ENCODE results near the gene VCL. TPM values are rescaled to one million over a fixed set of nuclear protein-coding genes. Genes with fewer than 3 reads are reported as not detected.
A peak's percentile ranks its signal among the peaks of the same experiment; 100 is the strongest.
"Not testable (repeated sequence)": the region's sequence is repeated elsewhere in the genome, so short reads cannot be mapped to it uniquely, and the experiment has no call there.

The VCL gene
- total RNA-seq, 2 experiments from 2014 or later = 27.8 to 29.2 TPM

- CTCF ChIA-PET = interaction anchor here (1.0 to 1.3 kb wide), 3 partner anchors 32 to 164 kb away, joined by 3 to 4 read pairs (median 4); no protein-coding TSS in a partner anchor
- no peak overlapping the region for H3K27ac Mint-ChIP-seq
Measured at GRCh38 chr10:74049955-74050354, 52.0 kb downstream of the VCL start.

GRCh38 chr10:74050653-74051052 is 52.7 kb downstream of the VCL start:
- Mint-ChIP-seq H3K36me3 (no peaks in the 10 kb centered on the region), H3K27ac (no peak overlapping the region), H3K4me3 (no peak overlapping the region), H3K27me3 (no peaks in the 10 kb centered on the region), H3K4me1 (ENCODE audit: low read depth) (peaks cover 9% of the 10 kb centered on the region), H3K9me3 (no peaks in the 10 kb centered on the region)
- ChIA-PET CTCF (interaction anchor here (1.3 to 2.3 kb wide), 3 partner anchors 30 to 94 kb away, joined by 4 to 10 read pairs (median 7); no protein-coding TSS in a partner anchor), POLR2A (interaction anchor here (1.2 kb wide), 1 partner anchor 11 kb away, joined by 3 read pairs; no protein-coding TSS in a partner anchor)
- no peak for DNase-seq
- intact Hi-C loops (cut with micrococcal nuclease) = no loop called here

More at GRCh38 chr10:74049955-74050354, 52.0 kb downstream of the VCL start:
- POLR2A ChIA-PET = no interaction called here
- H3K27me3 Mint-ChIP-seq = no peaks in the 10 kb centered on the region
- H3K36me3 Mint-ChIP-seq = no peaks in the 10 kb centered on the region
- no peak for DNase-seq
- intact Hi-C loops (cut with micrococcal nuclease) = no loop called here
- peaks cover 8% of the 10 kb centered on the region for H3K4me1 Mint-ChIP-seq (ENCODE audit: low read depth)
- no peaks in the 10 kb centered on the region for H3K9me3 Mint-ChIP-seq
- H3K4me3 Mint-ChIP-seq = no peak overlapping the region

- Mint-ChIP-seq H3K9me3 (no peaks in the 10 kb centered on the region), H3K4me1 (ENCODE audit: low read depth) (peaks cover 20% of the 10 kb centered on the region), H3K4me3 (no peak overlapping the region), H3K36me3 (no peaks in the 10 kb centered on the region), H3K27ac (no peak overlapping the region), H3K27me3 (no peaks in the 10 kb centered on the region)
- ChIA-PET POLR2A (interaction anchor here (0.6 to 1.2 kb wide), 2 partner anchors 12 to 175 kb away, joined by 3 read pairs; no protein-coding TSS in a partner anchor), CTCF (interaction anchor here (0.6 to 2.3 kb wide), 5 partner anchors 24 to 106 kb away, joined by 3 to 10 read pairs (median 3); no protein-coding TSS in a partner anchor)
- DNase-seq = no peak
- intact Hi-C loops (cut with micrococcal nuclease) = no loop called here
Measured at GRCh38 chr10:74051736-74052342, 53.9 kb downstream of the VCL start.

GRCh38 chr10:74052994-74053393 is 55.1 kb downstream of the VCL start:
- no peak for DNase-seq
- Mint-ChIP-seq H3K9me3 (no peaks in the 10 kb centered on the region), H3K36me3 (no peaks in the 10 kb centered on the region), H3K4me1 (ENCODE audit: low read depth) (peaks cover 24% of the 10 kb centered on the region), H3K27ac (no peak overlapping the region), H3K4me3 (no peak overlapping the region), H3K27me3 (no peaks in the 10 kb centered on the region)
- ChIA-PET POLR2A (interaction anchor here (1.0 kb wide), 1 partner anchor 49 kb away, joined by 3 read pairs; no protein-coding TSS in a partner anchor), CTCF (interaction anchor here (1.3 to 2.3 kb wide), 4 partner anchors 22 to 112 kb away, joined by 3 to 10 read pairs (median 5); no protein-coding TSS in a partner anchor)
- intact Hi-C loops (cut with micrococcal nuclease) = no loop called here

- POLR2A ChIA-PET = interaction anchor here (1.0 to 1.8 kb wide), 3 partner anchors 19 to 24 kb away, joined by 3 to 5 read pairs (median 3); no protein-coding TSS in a partner anchor
- Mint-ChIP-seq H3K36me3 (no peaks in the 10 kb centered on the region), H3K4me3 (no peak overlapping the region), H3K27me3 (no peaks in the 10 kb centered on the region), H3K27ac (peak overlapping the region; percentile 72), H3K4me1 (ENCODE audit: low read depth) (peaks cover 29% of the 10 kb centered on the region), H3K9me3 (no peaks in the 10 kb centered on the region)
- CTCF ChIA-PET = interaction anchor here (1.9 to 2.6 kb wide), 3 partner anchors 25 to 177 kb away, joined by 4 to 20 read pairs (median 6); no protein-coding TSS in a partner anchor
- DNase-seq = no peak
- intact Hi-C loops (cut with micrococcal nuclease) = loop anchor here (1.0 to 5.0 kb wide), 5 partner anchors 23 to 122 kb away; no protein-coding TSS in a partner anchor
Measured at GRCh38 chr10:74055383-74056049, 57.6 kb downstream of the VCL start.

GRCh38 chr10:74056050-74056818 is 58.3 kb downstream of the VCL start:
- peak; percentile 20 for DNase-seq
- Mint-ChIP-seq H3K4me1 (ENCODE audit: low read depth) (peaks cover 32% of the 10 kb centered on the region), H3K27me3 (no peaks in the 10 kb centered on the region), H3K4me3 (no peak overlapping the region), H3K36me3 (no peaks in the 10 kb centered on the region), H3K27ac (peak overlapping the region; percentile 72), H3K9me3 (no peaks in the 10 kb centered on the region)
- intact Hi-C loops (cut with micrococcal nuclease) = loop anchor here (1.0 to 5.0 kb wide), 5 partner anchors 22 to 121 kb away; no protein-coding TSS in a partner anchor
- CTCF ChIA-PET = interaction anchor here (0.6 to 2.6 kb wide), 4 partner anchors 24 to 177 kb away, joined by 3 to 20 read pairs (median 5); no protein-coding TSS in a partner anchor
- POLR2A ChIA-PET = interaction anchor here (0.6 to 1.8 kb wide), 3 partner anchors 19 to 23 kb away, joined by 3 to 5 read pairs (median 3); no protein-coding TSS in a partner anchor

GRCh38 chr10:74058071-74058470 is 60.2 kb downstream of the VCL start:
- Mint-ChIP-seq H3K27me3 (no peaks in the 10 kb centered on the region), H3K4me1 (ENCODE audit: low read depth) (peaks cover 32% of the 10 kb centered on the region), H3K27ac (no peak overlapping the region), H3K36me3 (peaks cover 2% of the 10 kb centered on the region), H3K9me3 (peaks cover 2% of the 10 kb centered on the region), H3K4me3 (no peak overlapping the region)
- ChIA-PET CTCF (interaction anchor here (0.7 to 1.2 kb wide), 5 partner anchors 101 to 178 kb away, joined by 3 to 6 read pairs (median 4); no protein-coding TSS in a partner anchor), POLR2A (no interaction called here)
- intact Hi-C loops (cut with micrococcal nuclease) = loop anchor here (5.0 kb wide), 1 partner anchor 119 kb away; no protein-coding TSS in a partner anchor
- DNase-seq = no peak

- no peaks in the 10 kb centered on the region for H3K27me3 Mint-ChIP-seq
- H3K36me3 Mint-ChIP-seq = peaks cover 7% of the 10 kb centered on the region
- peaks cover 6% of the 10 kb centered on the region for H3K9me3 Mint-ChIP-seq
- intact Hi-C loops (cut with micrococcal nuclease) = loop anchor here (5.0 kb wide), 1 partner anchor 119 kb away; no protein-coding TSS in a partner anchor
- ChIA-PET POLR2A (no interaction called here), CTCF (interaction anchor here (0.6 to 1.2 kb wide), 6 partner anchors 69 to 179 kb away, joined by 3 to 6 read pairs (median 4); no protein-coding TSS in a partner anchor)
- peak; percentile 38 for DNase-seq
- peaks cover 33% of the 10 kb centered on the region for H3K4me1 Mint-ChIP-seq (ENCODE audit: low read depth)
- H3K4me3 Mint-ChIP-seq = no peak overlapping the region
- H3K27ac Mint-ChIP-seq = peak overlapping the region; percentile 16
Measured at GRCh38 chr10:74058658-74059057, 60.7 kb downstream of the VCL start.

GRCh38 chr10:74061104-74061503 is 63.2 kb downstream of the VCL start:
- ChIA-PET CTCF (no interaction called here), POLR2A (no interaction called here)
- peaks cover 31% of the 10 kb centered on the region for H3K4me1 Mint-ChIP-seq (ENCODE audit: low read depth)

GRCh38 chr10:74061978-74062377 is 64.1 kb downstream of the VCL start:
- POLR2A ChIA-PET; H3K9me3 Mint-ChIP-seq; H3K27me3 Mint-ChIP-seq; H3K4me3 Mint-ChIP-seq; intact Hi-C loops (cut with micrococcal nuclease); DNase-seq; H3K27ac Mint-ChIP-seq: not testable (repeated sequence)
- peaks cover 13% of the 10 kb centered on the region for H3K36me3 Mint-ChIP-seq
- peaks cover 25% of the 10 kb centered on the region for H3K4me1 Mint-ChIP-seq (ENCODE audit: low read depth)
- CTCF ChIA-PET = interaction anchor here (0.8 kb wide), 1 partner anchor 22 kb away, joined by 3 read pairs; no protein-coding TSS in a partner anchor

More at GRCh38 chr10:74061104-74061503, 63.2 kb downstream of the VCL start:
- DNase-seq = no peak
- Mint-ChIP-seq H3K27me3 (no peaks in the 10 kb centered on the region), H3K9me3 (peaks cover 6% of the 10 kb centered on the region), H3K4me3 (no peak overlapping the region), H3K36me3 (peaks cover 13% of the 10 kb centered on the region), H3K27ac (no peak overlapping the region)
- intact Hi-C loops (cut with micrococcal nuclease) = no loop called here

GRCh38 chr10:74063256-74063655 is 65.3 kb downstream of the VCL start:
- H3K27ac Mint-ChIP-seq = no peak overlapping the region
- H3K4me1 Mint-ChIP-seq (ENCODE audit: low read depth) = peaks cover 19% of the 10 kb centered on the region
- ChIA-PET POLR2A (no interaction called here), CTCF (no interaction called here)
- H3K4me3 Mint-ChIP-seq = no peak overlapping the region
- DNase-seq = no peak
- H3K27me3 Mint-ChIP-seq = no peaks in the 10 kb centered on the region
- intact Hi-C loops (cut with micrococcal nuclease) = no loop called here
- peaks cover 6% of the 10 kb centered on the region for H3K9me3 Mint-ChIP-seq
- H3K36me3 Mint-ChIP-seq = peaks cover 13% of the 10 kb centered on the region
